ENCODE data around the gene PRM2. TPM values are rescaled to one million over a fixed set of nuclear protein-coding genes. Genes with fewer than 3 reads are reported as not detected.
A peak's percentile ranks its signal among the peaks of the same experiment; 100 is the strongest.
"Not testable (repeated sequence)": the region's sequence is repeated elsewhere in the genome, so short reads cannot be mapped to it uniquely, and the experiment has no call there.

PRM2 gene
- total RNA-seq, 2 donors from 2014 or later, result 343 TPM; not detected in 1

- WGBS, result 37% methylated on average over 4 of the region's 4 CpGs
- intact Hi-C loops (cut with DNase I), result no loop called here
- peak; percentile 79 for DNase-seq (ENCODE audit: low spot score)
- TF ChIP-seq, protein P1, sequence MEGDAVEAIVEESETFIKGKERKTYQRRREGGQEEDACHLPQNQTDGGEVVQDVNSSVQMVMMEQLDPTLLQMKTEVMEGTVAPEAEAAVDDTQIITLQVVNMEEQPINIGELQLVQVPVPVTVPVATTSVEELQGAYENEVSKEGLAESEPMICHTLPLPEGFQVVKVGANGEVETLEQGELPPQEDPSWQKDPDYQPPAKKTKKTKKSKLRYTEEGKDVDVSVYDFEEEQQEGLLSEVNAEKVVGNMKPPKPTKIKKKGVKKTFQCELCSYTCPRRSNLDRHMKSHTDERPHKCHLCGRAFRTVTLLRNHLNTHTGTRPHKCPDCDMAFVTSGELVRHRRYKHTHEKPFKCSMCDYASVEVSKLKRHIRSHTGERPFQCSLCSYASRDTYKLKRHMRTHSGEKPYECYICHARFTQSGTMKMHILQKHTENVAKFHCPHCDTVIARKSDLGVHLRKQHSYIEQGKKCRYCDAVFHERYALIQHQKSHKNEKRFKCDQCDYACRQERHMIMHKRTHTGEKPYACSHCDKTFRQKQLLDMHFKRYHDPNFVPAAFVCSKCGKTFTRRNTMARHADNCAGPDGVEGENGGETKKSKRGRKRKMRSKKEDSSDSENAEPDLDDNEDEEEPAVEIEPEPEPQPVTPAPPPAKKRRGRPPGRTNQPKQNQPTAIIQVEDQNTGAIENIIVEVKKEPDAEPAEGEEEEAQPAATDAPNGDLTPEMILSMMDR (IDR thresholded peaks at IDR 0.05), result no peak
- no peak for TF ChIP-seq POLR2A (IDR thresholded peaks at IDR 0.05)
- no peak for TF ChIP-seq POLR2AphosphoS5 (IDR thresholded peaks at IDR 0.05)
- H3K9me3 ChIP-seq, result no peaks in the 10 kb centered on the region
- peak overlapping the region; percentile 7 to 62 for H3K27ac ChIP-seq
- no peaks in the 10 kb centered on the region for H3K4me1 ChIP-seq (replicated peaks)
- no peaks in the 10 kb centered on the region for H3K36me3 ChIP-seq
- no peaks in the 10 kb centered on the region for H3K27me3 ChIP-seq (replicated peaks; ENCODE audit: insufficient read depth)
- no peak overlapping the region for H3K4me3 ChIP-seq
Measured at GRCh38 chr16:11302977-11303376, 26.7 kb upstream of the PRM2 start.

GRCh38 chr16:11301645-11302501 lies 25.6 kb upstream of the PRM2 start:
- intact Hi-C loops (cut with DNase I), result no loop called here
- Histone ChIP-seq H3K4me1 (replicated peaks) (peaks cover 2% of the 10 kb centered on the region), H3K27ac (no peak overlapping the region), H3K27me3 (replicated peaks; ENCODE audit: insufficient read depth) (no peaks in the 10 kb centered on the region), H3K9me3 (no peaks in the 10 kb centered on the region), H3K36me3 (no peaks in the 10 kb centered on the region), H3K4me3 (no peak overlapping the region)
- TF ChIP-seq POLR2A (IDR thresholded peaks at IDR 0.05), result no peak
- TF ChIP-seq POLR2AphosphoS5 (IDR thresholded peaks at IDR 0.05), result no peak
- TF ChIP-seq, protein P1 (IDR thresholded peaks at IDR 0.05), result no peak
- no peak for DNase-seq (ENCODE audit: low spot score)
- 69% methylated on average over 4 of the region's 4 CpGs for WGBS

- DNase-seq (ENCODE audit: low spot score), result no peak
- no peaks in the 10 kb centered on the region for H3K27me3 ChIP-seq (replicated peaks; ENCODE audit: insufficient read depth)
- H3K36me3 ChIP-seq, result no peaks in the 10 kb centered on the region
- H3K4me3 ChIP-seq, result no peak overlapping the region
- intact Hi-C loops (cut with DNase I), result no loop called here
- 72% methylated on average over 7 of the region's 7 CpGs for whole genome bisulfite sequencing
- no peak overlapping the region for H3K27ac ChIP-seq
- H3K9me3 ChIP-seq, result no peaks in the 10 kb centered on the region
- peaks cover 2% of the 10 kb centered on the region for H3K4me1 ChIP-seq (replicated peaks)
- TF ChIP-seq POLR2A (IDR thresholded peaks at IDR 0.05) (no peak), POLR2AphosphoS5 (IDR thresholded peaks at IDR 0.05) (no peak)
- TF ChIP-seq, protein P1 (IDR thresholded peaks at IDR 0.05), result no peak
Measured at GRCh38 chr16:11300560-11300892, 24.2 kb upstream of the PRM2 start.

DNA sequence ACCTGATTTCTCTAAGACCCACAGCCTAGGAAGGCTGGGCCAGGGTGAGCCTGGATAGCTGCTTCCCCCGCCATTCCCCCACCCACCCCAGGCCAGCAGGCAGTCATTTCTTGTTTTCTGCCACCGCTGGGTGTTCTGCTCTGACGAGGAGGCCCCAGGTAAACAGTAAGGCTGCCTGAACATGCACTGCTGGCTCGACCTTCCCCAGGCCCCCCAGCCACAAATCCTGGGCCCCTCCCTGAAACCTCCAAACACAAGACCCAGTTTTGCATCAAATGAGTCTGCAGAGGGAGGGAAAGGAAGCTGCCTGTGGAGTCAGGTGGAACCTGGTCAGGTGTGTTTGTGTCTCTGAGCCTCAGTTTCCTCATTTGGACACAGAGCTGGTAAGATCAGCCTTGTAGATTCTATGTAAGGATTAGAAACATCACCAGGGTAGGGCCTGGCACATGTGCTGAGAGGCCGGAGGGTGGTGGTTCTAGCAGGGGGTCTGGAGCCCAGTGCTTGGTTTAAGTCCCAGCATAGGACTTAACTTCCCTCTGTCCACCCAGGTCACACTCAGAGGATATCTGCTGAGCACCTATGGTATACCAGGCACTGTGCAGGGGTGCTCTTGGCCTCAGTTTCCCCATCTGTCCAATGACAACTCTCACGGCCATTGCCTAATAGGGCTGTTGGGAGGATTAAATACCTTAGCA lies 23.7 kb upstream of the PRM2 start:
- WGBS, result 73% methylated on average over 6 of the region's 6 CpGs
- H3K36me3 ChIP-seq, result no peaks in the 10 kb centered on the region
- TF ChIP-seq, protein P1 (IDR thresholded peaks at IDR 0.05), result no peak
- no peak for TF ChIP-seq POLR2A (IDR thresholded peaks at IDR 0.05)
- TF ChIP-seq POLR2AphosphoS5 (IDR thresholded peaks at IDR 0.05), result no peak
- intact Hi-C loops (cut with DNase I), result no loop called here
- H3K27me3 ChIP-seq (replicated peaks; ENCODE audit: insufficient read depth), result no peaks in the 10 kb centered on the region
- no peak for DNase-seq (ENCODE audit: low spot score)
- H3K4me1 ChIP-seq (replicated peaks), result peaks cover 2% of the 10 kb centered on the region
- no peaks in the 10 kb centered on the region for H3K9me3 ChIP-seq
- H3K4me3 ChIP-seq, result no peak overlapping the region
- no peak overlapping the region for H3K27ac ChIP-seq

DNA sequence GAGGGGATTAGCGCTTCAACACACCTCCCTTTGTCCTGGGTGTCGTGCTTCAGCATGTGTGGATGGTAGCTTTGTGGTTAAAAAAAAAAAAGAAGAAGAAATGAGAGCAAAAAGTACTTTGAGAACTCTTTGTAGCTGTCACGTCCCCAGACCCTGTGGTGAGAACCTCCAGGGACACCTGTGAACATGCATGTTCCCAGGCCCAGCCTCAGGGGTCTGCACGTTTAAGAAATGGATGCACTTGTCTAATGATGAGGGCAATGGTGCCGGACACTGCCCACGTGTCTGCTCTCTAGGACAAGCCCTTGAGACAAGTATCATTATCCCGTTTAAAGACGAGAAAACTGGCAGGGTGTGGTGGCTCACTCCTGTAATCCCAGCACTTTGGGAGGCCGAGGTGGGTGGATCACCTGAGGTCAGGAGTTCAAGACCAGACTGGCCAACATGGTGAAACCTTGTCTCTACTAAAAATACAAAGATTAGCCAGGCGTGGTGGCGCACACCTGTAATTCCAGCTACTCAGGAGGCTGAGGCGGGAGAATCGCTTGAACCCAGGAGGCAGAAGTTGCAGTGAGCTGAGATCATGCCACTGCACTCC lies 22.8 kb upstream of the PRM2 start:
- H3K4me1 ChIP-seq (replicated peaks); H3K27ac ChIP-seq; intact Hi-C loops (cut with DNase I); H3K27me3 ChIP-seq (replicated peaks; ENCODE audit: insufficient read depth); H3K9me3 ChIP-seq; H3K36me3 ChIP-seq; H3K4me3 ChIP-seq; DNase-seq (ENCODE audit: low spot score): not testable (repeated sequence)
- WGBS, result 75% methylated on average over 13 of the region's 13 CpGs

All from prostate gland (tissue), 2 donors.